ENCODE measurements around the gene DSN1. TPM values are rescaled to one million over a fixed set of nuclear protein-coding genes. Genes with fewer than 3 reads are reported as not detected.
"Not testable (repeated sequence)": the region's sequence is repeated elsewhere in the genome, so short reads cannot be mapped to it uniquely, and the experiment has no call there.

DSN1 gene
- total and polyA plus RNA-seq, 2 donors: 6.8 to 21.4 TPM

DNA sequence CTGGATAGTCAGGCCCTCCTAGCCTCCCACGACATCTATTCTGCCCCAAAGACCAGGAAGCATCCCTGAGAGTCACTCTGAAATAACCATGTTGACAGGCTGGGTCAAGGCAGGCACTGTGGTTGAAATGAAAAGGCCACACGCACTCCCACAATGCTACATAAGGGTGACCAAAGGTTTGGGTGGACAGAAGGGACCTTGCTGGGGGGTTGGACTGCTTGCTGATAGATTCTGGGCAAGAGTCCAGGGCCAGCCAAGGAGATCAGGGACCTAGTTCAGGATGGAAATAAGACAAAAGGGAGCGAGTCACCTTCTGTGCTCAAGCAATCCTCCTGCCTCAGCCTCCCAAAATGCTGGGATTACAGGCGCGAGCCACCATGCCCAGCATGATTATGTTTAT is 32.5 kb upstream of the DSN1 start:
- no peak for DNase-seq (ENCODE audit: extremely low spot score)
- 94% methylated on average over 5 of the region's 5 CpGs for WGBS
- H3K36me3 ChIP-seq (ENCODE audit: insufficient read depth): no peaks in the 10 kb centered on the region

DNA sequence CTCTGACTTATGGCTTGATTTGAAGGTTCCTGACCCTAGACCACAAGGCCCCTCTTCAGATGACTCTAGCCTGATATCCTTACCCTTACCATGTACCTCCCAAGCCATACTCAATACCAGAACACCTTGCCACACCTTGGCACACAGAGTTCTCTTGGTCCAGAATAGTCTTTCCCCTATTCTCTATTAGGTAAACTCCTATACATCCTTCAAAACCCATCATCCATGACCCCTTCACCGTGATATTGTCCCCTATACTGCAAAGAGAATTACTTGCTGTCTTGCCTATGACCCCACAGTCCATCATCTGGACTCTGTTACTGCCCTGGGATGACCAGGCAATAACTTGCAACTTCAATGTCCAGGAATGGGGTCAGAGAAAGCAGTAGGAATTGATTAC is 31.8 kb upstream of the DSN1 start:
- no peaks in the 10 kb centered on the region for H3K36me3 ChIP-seq (ENCODE audit: insufficient read depth)
- H3K4me1 ChIP-seq (ENCODE audit: insufficient read depth): no peaks in the 10 kb centered on the region
- no peak overlapping the region for H3K4me3 ChIP-seq (ENCODE audit: low read depth, low read length)
- no peak overlapping the region for H3K27ac ChIP-seq (ENCODE audit: low read depth)
- no peak for DNase-seq (ENCODE audit: extremely low spot score)
- 97% methylated on average over 1 of the region's 1 CpG for WGBS

More for the DNA sequence above, 32.5 kb upstream of the DSN1 start:
- H3K4me3 ChIP-seq (ENCODE audit: low read depth, low read length): no peak overlapping the region
- H3K4me1 ChIP-seq (ENCODE audit: insufficient read depth): no peaks in the 10 kb centered on the region
- no peak overlapping the region for H3K27ac ChIP-seq (ENCODE audit: low read depth)

DNA sequence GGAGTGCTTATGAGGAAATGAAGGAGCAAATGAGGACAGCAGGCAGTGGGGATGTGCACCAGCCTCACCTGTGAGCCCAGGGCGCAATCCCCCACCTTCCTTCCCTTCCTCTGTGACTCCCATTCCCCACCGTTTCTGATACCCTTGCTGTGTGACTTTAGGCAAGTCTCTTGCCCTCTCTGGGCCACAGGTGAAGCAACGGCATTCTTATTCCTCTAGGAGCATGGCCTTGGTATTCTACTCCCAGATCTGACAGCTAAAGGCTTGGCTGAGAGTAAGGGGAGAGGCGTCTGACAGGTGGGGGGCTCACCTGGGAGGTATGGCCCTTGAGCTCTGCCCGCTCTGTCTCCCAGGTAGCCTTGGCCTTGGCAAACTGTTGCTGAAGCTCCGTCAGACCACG is 30.9 kb upstream of the DSN1 start:
- Histone ChIP-seq H3K4me3 (ENCODE audit: low read depth, low read length) (no peak overlapping the region), H3K27ac (ENCODE audit: low read depth) (no peak overlapping the region), H3K36me3 (ENCODE audit: insufficient read depth) (peaks cover 2% of the 10 kb centered on the region), H3K4me1 (ENCODE audit: insufficient read depth) (no peaks in the 10 kb centered on the region)
- DNase-seq (ENCODE audit: extremely low spot score): no peak
- 88% methylated on average over 7 of the region's 7 CpGs for WGBS

DNA sequence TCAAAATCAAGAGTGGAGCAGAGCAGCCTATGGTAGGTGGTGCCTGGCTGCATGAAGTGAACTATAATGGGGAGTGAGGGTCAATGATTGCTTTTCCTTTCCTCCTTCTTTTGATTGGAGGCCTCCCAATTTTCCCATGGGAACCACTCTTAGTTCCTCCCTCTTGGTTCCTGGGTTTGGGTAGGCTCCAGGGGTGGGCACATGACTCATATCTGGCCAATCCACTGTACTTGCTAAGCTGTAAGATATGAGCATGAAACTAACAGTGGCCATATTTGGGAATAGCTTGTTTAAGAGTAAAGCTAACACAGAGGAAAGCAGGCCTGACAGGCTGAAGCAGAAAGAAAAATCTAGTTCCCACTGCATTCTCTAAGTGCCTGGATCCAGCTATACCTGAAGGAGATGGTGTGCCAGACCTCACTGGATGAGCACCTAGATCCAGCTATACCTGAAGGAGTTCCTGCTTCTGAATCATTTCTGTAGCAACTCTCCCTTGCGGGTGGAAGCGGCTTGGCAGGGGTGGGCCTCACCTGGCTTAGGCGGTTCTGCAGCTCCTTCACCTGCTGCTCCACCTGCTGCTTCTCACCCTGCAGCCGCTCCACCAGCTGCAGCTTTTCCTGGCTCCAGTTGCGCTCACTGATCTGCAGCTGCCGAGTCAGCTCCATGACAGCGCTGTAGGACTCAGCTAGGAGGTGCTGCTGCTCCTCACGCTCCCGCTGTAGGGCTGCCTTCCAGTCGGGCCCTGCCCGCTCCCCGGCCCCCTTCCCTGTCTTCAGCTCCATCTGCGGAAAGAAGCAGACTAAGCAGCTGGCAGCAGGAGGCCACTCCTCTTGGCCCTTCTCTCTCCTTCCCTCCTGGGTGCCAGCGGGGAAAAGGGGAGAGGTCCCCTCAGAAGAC is 29.0 kb upstream of the DSN1 start:
- H3K4me3 ChIP-seq (ENCODE audit: low read depth, low read length): no peak overlapping the region
- H3K27ac ChIP-seq (ENCODE audit: low read depth): no peak overlapping the region
- peaks cover 2% of the 10 kb centered on the region for H3K36me3 ChIP-seq (ENCODE audit: insufficient read depth)
- no peaks in the 10 kb centered on the region for H3K4me1 ChIP-seq (ENCODE audit: insufficient read depth)
- WGBS: 93% methylated on average over 14 of the region's 14 CpGs
- no peak for DNase-seq (ENCODE audit: extremely low spot score)

DNA sequence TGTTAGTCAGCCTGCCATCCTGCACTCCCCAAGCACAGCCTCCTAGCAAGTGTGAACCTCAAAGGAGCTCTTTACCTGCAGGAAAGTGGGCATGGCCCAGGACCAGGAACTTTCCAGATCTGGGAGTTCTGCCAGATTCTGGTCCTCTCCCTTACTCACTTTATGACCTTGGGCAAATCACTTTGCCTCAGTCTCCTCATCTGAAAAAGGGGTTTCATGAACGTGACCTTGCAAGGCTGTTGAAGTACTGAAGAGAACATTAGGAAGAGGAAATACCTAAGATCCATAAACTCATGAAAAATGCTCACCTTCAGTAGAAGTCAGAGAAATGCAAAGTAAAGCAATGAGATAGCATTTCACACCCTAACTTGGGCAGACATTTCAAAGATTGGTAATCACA is 26.8 kb upstream of the DSN1 start:
- 87% methylated on average over 1 of the region's 1 CpG for WGBS
- Histone ChIP-seq H3K4me1 (ENCODE audit: insufficient read depth) (no peaks in the 10 kb centered on the region), H3K27ac (ENCODE audit: low read depth) (no peak overlapping the region), H3K36me3 (ENCODE audit: insufficient read depth) (peaks cover 5% of the 10 kb centered on the region), H3K4me3 (ENCODE audit: low read depth, low read length) (no peak overlapping the region)
- no peak for DNase-seq (ENCODE audit: extremely low spot score)

DNA sequence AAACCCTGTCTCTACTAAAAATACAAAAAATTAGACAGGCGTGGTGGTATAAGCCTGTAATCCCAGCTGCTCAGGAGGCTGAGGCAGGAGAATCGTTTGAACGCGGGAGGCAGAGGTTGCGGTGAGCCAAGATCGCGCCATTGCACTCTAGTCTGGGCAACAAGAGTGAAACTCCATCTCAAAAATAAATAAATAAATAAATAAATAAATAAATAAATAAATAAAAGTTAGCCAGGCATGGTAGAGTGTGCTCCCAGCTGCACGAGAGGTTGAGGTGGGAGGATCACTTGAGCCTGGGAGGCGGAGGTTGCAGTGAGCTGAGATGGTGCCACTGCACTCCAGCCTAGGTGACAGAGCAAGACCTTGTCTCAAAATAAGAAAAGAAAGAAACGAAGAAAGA is 25.8 kb upstream of the DSN1 start:
- H3K36me3 ChIP-seq (ENCODE audit: insufficient read depth); DNase-seq (ENCODE audit: extremely low spot score); H3K27ac ChIP-seq (ENCODE audit: low read depth); H3K4me1 ChIP-seq (ENCODE audit: insufficient read depth); H3K4me3 ChIP-seq (ENCODE audit: low read depth, low read length): not testable (repeated sequence)
- WGBS: 94% methylated on average over 10 of the region's 10 CpGs

DNA sequence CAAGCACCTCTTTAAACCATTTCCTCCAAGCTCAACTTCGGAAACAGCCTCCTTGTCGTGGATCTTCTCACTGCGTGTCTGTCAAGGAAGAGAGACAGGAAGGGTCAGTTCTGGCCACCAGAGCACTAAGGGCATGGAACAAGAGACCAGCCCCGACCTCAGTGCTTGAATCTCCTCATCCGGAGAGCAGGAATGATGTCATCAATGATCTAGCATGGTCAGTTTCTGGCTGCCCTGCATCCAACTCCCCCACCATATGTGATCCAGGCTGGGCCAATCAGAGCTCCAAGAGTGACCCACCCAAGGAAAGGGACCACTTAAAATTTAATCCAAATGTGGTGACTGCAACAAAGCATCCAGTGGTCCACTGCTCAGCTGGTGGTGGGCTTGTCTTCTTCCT is 23.3 kb upstream of the DSN1 start:
- H3K4me1 ChIP-seq (ENCODE audit: insufficient read depth): no peaks in the 10 kb centered on the region
- H3K4me3 ChIP-seq (ENCODE audit: low read depth, low read length): no peak overlapping the region
- WGBS: 87% methylated on average over 5 of the region's 5 CpGs
- H3K27ac ChIP-seq (ENCODE audit: low read depth): no peak overlapping the region
- DNase-seq (ENCODE audit: extremely low spot score): no peak
- H3K36me3 ChIP-seq (ENCODE audit: insufficient read depth): peaks cover 5% of the 10 kb centered on the region

DNA sequence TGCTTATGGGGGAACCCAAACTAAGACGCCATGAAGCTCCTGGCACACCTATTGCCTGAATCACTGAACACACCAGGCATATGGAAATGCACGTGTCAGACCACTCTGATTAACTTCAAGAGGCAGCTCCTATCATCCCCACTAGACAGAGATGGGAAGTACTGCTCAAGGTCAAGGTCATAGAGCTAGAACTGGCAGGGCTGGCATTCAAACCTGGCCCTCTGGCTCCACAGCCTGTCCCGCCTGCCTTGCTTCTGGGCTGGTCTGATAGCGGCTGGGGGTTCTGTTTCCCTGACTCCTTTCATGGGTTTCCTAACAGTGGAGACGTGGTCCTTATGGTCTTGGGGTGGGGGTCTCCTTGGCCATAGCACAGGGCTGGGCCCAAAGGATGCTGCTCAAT is 22.6 kb upstream of the DSN1 start:
- Histone ChIP-seq H3K4me1 (ENCODE audit: insufficient read depth) (no peaks in the 10 kb centered on the region), H3K36me3 (ENCODE audit: insufficient read depth) (peaks cover 5% of the 10 kb centered on the region), H3K27ac (ENCODE audit: low read depth) (no peak overlapping the region), H3K4me3 (ENCODE audit: low read depth, low read length) (no peak overlapping the region)
- 92% methylated on average over 5 of the region's 5 CpGs for WGBS
- DNase-seq (ENCODE audit: extremely low spot score): no peak

DNA sequence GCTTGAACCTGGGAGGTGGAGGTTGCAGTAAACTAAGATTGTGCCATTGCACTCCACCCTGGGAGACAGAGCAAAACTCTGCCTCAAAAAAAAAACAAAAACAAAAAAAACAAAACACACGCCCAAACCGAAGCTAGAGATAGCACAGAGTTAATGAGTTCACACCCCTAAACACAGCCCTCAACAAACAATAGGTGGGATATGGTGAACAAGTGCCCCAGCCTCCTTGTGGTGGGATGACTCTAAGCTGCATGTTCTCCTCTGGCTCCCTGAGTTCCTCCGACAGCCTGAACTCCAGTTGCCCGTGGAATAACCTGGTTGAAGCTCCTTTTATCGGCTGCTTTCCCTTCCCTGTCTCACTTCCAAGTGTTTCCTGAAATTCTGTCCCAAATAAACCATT is 22.1 kb upstream of the DSN1 start:
- H3K4me1 ChIP-seq (ENCODE audit: insufficient read depth): no peaks in the 10 kb centered on the region
- DNase-seq (ENCODE audit: extremely low spot score): no peak
- no peak overlapping the region for H3K27ac ChIP-seq (ENCODE audit: low read depth)
- WGBS: 87% methylated on average over 5 of the region's 5 CpGs
- peaks cover 5% of the 10 kb centered on the region for H3K36me3 ChIP-seq (ENCODE audit: insufficient read depth)
- H3K4me3 ChIP-seq (ENCODE audit: low read depth, low read length): no peak overlapping the region

DNA sequence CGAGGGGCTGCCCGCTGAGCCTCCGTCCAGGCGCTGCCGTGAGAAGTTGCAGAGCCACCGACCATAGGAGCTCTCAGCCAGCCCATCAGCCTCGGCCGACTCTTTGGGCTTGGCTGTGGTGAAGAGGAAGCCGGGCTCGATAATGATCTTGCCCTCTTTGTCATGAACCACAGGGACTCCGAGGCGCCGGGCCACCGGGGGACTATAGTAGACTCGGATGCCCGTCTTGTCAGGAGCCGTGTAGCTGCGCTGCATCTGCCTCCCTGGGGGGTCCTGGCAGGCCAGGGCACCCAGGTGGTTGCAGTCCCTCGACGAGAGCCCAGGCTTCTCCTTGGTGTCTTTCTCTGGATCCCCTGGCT is 20.5 kb upstream of the DSN1 start:
- H3K4me1 ChIP-seq (ENCODE audit: insufficient read depth): no peaks in the 10 kb centered on the region
- WGBS: 91% methylated on average over 20 of the region's 20 CpGs
- peaks cover 4% of the 10 kb centered on the region for H3K36me3 ChIP-seq (ENCODE audit: insufficient read depth)
- H3K27ac ChIP-seq (ENCODE audit: low read depth): no peak overlapping the region
- DNase-seq (ENCODE audit: extremely low spot score): no peak
- H3K4me3 ChIP-seq (ENCODE audit: low read depth, low read length): no peak overlapping the region

DNA sequence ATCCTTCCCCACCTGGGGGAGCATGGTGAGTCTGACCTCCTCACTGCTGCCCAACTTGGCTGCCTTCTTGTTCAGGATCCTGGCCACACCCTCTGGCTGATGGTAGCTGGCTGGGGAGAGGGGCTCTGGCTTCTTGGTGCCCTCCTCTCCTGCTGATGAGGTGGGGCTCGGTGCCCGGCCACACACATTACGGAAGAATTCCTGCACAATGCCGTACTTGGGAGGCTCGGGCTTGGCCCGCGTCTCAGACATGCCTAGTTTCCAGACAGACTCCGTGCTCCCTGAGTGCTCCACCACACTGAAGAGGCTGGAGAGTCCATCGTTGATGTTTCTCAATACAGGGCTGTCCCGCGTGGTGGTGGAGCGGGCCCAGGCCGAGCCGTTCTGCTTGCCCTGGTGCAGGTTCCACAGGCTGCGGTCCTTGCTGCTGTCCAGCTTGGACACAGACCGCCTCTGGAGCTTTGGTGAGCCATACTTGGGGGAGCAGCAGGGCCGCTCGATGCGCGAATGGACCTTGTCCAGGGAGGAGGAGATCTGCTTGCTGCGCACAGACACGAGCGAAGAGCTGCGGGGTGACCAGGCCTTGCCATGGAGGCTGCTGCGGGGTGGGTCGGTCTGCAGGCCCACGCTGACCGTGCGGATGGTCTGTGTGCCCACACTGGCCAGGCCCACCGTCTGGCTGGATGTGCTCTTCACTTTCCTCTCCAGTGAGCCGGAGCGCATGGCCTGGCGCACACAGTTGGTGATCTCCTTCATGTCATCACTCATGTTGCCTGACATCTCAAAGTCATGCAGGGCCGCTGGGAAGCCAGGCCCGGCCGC is 19.9 kb upstream of the DSN1 start:
- H3K36me3 ChIP-seq (ENCODE audit: insufficient read depth): peaks cover 4% of the 10 kb centered on the region

DNA sequence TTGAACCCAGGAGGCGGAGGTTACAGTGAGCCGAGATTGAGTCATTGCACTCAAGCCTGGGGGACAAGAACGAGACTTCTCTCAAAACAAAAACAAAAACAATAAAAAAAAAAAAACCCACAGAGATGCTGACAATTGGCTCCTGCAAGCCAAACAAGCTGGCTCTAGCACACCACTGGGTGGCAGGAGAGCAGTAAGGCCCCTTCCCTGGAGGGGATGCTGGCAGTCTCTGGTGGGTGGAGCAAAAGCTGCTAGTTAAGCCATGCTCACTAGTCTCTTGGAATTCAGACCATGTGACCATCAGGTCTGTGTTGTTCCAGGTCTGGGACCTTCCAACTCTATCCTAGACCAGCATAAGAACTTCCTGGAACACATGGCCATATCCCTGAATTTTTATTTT is 18.9 kb upstream of the DSN1 start:
- Histone ChIP-seq H3K27ac (ENCODE audit: low read depth) (no peak overlapping the region), H3K4me1 (ENCODE audit: insufficient read depth) (no peaks in the 10 kb centered on the region), H3K36me3 (ENCODE audit: insufficient read depth) (peaks cover 2% of the 10 kb centered on the region), H3K4me3 (ENCODE audit: low read depth, low read length) (no peak overlapping the region)
- DNase-seq (ENCODE audit: extremely low spot score): no peak
- 73% methylated on average over 3 of the region's 3 CpGs for WGBS

More for the DNA sequence above, 19.9 kb upstream of the DSN1 start:
- no peak for DNase-seq (ENCODE audit: extremely low spot score)
- Histone ChIP-seq H3K4me1 (ENCODE audit: insufficient read depth) (no peaks in the 10 kb centered on the region), H3K4me3 (ENCODE audit: low read depth, low read length) (no peak overlapping the region), H3K27ac (ENCODE audit: low read depth) (no peak overlapping the region)
- 94% methylated on average over 36 of the region's 36 CpGs for WGBS

DNA sequence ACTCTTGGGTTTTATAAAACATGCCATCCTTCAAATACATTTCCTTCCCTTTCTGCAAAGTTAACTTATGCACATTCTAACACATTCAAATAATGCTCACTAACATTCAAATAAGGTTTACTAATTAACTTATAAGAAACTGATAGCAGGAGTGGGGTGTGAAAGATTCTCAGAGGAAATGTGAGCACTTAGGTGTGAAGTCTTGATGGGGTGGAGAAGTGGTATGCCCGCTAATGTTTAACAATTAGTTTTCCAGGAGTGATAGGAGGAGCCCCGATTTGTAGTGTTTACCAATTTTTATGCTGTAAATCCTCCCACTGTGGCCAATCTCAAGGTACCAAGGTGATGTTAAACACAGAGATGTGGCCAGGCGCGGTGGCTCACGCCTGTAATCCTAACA is 18.3 kb upstream of the DSN1 start:
- no peak overlapping the region for H3K27ac ChIP-seq (ENCODE audit: low read depth)
- H3K4me1 ChIP-seq (ENCODE audit: insufficient read depth): no peaks in the 10 kb centered on the region
- H3K4me3 ChIP-seq (ENCODE audit: low read depth, low read length): no peak overlapping the region
- DNase-seq (ENCODE audit: extremely low spot score): no peak
- H3K36me3 ChIP-seq (ENCODE audit: insufficient read depth): no peaks in the 10 kb centered on the region
- WGBS: 92% methylated on average over 5 of the region's 5 CpGs

DNA sequence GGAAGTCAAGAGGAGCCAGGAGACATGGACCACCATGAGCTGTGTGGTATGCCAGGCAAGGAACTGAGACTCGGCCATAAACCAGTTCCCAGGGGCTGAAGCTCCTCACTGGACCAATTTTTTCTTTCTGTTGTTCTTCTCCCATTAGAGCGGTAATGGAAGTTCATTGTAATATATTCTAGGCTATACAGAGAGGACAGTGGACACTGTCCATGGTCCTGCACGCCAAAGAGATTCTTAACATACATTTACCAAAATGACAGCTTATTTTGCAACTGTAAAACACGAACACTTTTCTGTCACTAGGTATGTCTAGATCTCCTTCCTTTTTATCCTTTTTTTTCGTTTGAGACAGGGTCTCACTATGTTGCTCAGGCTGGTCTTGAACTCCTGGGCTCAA is 13.1 kb upstream of the DSN1 start:
- Histone ChIP-seq H3K36me3 (ENCODE audit: insufficient read depth) (no peaks in the 10 kb centered on the region), H3K27ac (ENCODE audit: low read depth) (no peak overlapping the region)
- 80% methylated on average over 5 of the region's 5 CpGs for WGBS

More for the DNA sequence above, 13.1 kb upstream of the DSN1 start:
- Histone ChIP-seq H3K4me1 (ENCODE audit: insufficient read depth) (no peaks in the 10 kb centered on the region), H3K4me3 (ENCODE audit: low read depth, low read length) (no peak overlapping the region)
- DNase-seq (ENCODE audit: extremely low spot score): no peak

All from urinary bladder (tissue), 4 donors.